Activated naive CD8-positive, alpha-beta T cell treated with anti-CD3 and anti-CD28 coated beads, Interleukin-2, amount 50 U/mL, for 16 hours (primary cell): ENCODE results near the gene NOC3L.
"Not testable (repeated sequence)": the region's sequence is repeated elsewhere in the genome, so short reads cannot be mapped to it uniquely, and the experiment has no call there.

Source experiments
- DNase-seq: peaks from one replicate; pipeline ENCODE4 v3.0.0-alpha.2; 2020; ENCODE audit warnings: low read depth, low spot score

The NOC3L gene, protein sequence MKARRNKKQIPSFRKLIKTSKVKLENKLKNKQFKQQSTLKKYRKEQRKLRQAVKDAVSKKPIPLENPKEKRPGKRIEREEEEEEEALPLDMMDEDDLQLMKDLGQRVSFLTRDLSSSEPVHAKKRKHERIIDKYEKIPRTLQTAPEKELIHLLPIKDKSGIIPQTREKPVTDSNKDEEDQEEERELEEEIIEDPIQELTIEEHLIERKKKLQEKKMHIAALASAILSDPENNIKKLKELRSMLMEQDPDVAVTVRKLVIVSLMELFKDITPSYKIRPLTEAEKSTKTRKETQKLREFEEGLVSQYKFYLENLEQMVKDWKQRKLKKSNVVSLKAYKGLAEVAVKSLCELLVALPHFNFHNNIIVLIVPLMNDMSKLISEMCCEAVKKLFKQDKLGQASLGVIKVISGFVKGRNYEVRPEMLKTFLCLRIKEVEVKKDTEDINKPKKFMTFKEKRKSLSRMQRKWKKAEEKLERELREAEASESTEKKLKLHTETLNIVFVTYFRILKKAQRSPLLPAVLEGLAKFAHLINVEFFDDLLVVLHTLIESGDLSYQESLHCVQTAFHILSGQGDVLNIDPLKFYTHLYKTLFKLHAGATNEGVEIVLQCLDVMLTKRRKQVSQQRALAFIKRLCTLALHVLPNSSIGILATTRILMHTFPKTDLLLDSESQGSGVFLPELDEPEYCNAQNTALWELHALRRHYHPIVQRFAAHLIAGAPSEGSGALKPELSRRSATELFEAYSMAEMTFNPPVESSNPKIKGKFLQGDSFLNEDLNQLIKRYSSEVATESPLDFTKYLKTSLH

GRCh38 chr10:94362360-94363250 is at the start of gene NOC3L:
Gene NOC3L, minus strand, starts transcription at chr10:94362939. Its CDS starts 101 bp downstream, at chr10:94362838.
- peak; percentile 93 for DNase-seq

DNA sequence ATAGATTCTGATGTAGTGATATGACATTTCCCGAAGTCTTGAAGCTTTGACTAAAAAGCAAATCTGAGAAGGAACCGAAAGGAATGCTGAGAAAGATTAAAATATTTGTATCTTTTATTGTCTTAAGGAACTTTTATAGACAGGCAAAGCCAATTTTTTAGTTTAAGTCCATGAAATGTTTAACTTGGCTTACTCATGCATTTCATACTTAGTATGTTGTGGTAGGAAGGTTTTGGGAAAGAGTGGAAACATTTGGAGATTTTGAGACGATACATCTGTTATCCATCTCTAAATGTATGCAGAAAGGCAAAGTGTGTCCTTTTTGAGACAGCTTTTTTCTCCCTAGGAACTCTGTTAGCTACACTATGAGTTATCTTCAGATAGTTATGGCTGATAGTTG is 49.7 kb upstream of the NOC3L start:
- no peak for DNase-seq

DNA sequence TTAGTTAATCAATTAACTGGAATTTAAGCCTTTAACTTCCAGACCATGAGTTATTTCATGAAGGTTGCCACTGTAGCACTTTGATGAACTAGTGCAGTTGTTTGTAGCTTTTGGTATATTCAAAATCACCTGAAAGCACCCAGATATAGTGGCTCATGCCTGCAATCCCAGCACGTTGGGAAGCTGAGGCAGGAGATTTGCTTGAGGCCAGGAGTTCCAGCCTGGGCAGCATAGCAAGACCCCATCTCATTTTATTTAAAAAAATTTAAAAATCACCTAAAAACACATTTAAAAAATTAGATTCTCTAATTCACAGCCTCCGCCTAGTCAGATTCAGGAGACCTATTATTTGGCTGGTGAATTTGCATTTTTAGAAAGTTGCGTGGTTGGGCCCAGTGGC is 48.6 kb upstream of the NOC3L start:
- no peak for DNase-seq

GRCh38 chr10:94409021-94409657 is 46.4 kb upstream of the NOC3L start:
- DNase-seq, result no peak

- DNase-seq, result no peak
Measured at GRCh38 chr10:94407668-94408067, 44.9 kb upstream of the NOC3L start.

- no peak for DNase-seq
Measured at GRCh38 chr10:94405406-94405805, 42.7 kb upstream of the NOC3L start.

DNA sequence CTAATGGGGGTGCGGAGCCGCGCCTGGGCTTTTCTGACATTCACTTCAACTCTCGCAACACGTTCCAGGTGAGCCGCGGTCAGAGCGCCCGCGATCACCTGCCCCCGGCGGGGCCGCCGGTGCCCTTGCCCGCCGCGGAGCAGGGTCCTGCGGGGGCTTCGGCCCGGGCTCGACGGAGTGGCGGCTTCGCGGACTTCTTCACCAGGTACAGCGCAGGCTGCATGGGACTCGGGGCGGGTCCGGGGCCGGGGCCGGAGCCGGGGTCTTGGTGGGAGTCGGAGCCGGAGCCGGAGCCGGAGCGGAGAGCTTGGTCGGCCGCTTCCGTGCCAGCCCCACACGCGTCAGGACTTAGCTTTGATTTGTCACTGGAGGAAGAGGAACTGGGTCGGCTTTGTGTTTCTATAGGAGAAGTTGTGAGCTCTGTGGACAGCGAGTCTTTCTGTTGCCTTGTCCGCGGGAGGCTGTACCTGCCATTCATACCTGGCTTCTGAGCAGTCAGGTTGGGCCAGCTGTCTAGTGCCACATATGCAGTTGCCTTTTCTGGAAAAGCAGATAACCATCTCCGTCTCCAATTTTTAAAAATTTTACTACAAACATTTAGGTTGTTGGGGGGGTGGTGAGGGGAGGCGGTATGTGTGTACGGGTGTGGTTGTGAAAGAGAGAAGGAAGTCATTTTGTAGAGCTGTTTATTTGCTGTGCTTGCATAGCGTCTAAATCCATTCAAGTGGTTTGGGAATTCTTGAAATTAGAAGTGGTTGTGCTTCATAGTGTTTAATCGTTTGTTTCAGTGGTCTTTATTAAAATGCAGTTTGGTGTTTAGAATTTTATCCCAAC is 40.9 kb upstream of the NOC3L start:
- no peak for DNase-seq

DNA sequence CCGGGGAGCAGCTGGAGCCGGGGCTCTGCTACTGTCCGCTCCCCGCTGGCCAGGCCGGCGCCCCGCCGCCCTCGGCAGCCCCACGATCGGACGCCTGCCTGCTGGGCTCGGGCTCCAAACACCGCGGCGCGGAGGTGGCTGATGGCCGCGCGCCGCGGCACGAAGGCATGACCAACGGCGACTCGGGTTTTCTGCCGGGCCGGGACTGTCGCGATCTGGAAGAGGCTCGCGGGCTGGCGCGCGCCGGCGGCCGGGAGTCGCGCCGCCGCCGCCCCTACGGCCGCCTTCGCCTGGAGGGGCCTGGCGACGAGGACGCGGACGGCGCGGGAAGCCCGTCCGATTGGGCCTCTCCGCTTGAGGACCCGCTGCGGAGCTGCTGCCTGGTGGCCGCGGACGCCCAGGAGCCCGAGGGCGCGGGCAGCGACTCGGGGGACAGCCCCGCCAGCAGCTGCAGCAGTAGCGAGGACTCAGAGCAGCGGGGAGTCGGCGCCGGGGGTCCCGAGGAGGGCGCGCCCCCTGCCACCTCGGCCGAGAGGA is 40.2 kb upstream of the NOC3L start:
- DNase-seq, result no peak

DNA sequence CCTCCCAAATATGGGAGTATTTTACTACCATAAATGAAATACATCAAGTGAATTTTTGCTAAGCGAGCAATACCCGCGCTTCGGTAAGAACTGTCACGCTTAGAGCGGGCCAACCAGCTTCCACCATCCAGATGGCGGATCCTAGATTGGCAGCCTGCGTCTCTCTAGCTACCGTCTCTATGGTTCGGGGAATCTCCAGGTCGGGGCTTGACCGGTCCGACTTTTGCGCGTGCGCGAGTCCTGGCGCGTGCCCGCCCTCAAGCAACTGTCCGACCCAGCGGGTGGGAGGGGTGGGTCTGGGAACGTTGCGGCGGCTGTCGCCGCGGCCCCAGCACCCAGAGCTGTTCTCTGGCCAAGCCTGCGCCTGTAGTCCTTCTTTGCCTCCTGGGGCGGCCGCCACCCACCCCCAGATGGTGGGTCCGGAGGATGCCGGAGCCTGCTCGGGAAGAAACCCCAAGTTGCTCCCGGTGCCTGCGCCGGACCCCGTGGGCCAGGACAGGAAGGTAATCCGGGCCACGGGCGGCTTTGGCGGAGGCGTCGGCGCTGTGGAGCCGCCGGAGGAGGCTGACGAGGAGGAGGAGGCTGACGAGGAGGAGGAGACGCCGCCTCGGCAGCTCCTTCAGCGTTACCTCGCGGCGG is 39.6 kb upstream of the NOC3L start, which contains the start of gene TBC1D12:
Gene TBC1D12, plus strand, starts transcription at position 338 of the 639 bp plus-strand sequence. Its CDS starts 73 bp downstream, at position 411.
- DNase-seq, result no peak

- no peak for DNase-seq
Measured at GRCh38 chr10:94398762-94399161, 36.0 kb upstream of the NOC3L start.

DNA sequence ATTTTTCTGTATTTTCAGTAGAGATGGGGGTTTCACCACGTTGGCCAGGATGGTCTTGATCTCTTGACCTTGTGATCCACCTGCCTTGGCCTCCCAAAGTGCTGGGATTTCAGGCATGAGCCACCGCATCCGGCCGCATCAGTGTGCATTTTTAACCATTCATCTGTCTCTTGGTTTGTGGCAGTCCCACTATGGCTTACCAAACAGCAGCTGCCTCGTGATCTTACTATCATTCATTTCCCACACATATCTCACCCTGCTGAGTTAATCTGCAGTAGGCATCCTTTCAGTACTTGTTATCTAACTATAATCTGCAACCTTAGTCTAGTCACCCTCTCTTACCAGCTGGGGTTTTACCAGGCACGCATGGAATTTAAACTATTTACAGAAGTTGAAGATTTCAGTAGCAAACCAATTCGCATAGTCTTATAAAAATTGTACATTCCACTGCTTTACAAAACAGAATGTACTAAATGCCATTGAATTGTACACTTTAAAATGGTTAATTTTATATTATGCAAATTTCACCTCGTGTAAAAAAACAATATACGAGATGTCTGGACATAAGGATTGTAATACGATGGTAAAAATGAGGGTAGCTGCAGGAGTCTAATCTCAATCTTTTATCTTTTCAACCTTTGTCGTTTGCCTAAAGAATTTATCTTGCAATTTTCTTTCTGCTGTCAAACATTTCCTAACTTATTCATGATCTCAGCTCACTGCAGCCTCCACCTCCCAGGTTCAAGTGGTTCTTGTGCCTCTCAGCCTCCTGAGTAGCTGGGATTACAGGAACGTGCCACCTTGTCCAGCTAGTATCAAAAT is 35.0 kb upstream of the NOC3L start:
- DNase-seq, result no peak

DNA sequence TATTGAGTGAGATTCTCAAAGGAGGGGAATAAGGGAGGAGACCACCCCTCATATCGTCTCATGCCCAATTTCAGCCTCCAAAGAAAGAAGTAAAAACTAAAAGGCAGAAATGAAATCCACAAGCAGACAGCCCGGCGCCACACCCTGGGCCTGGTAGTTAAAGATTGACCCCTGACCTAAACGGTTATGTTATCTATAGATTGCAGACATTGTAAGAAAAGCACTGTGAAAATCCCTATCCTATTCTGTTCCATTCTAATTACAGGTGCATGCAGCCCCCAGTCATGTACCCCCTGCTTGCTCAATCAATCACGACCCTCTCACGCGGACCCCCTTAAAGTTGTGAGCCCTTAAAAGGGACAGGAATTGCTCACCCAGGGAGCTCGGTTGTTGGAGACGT is 29.4 kb upstream of the NOC3L start:
- not testable (repeated sequence) for DNase-seq

DNA sequence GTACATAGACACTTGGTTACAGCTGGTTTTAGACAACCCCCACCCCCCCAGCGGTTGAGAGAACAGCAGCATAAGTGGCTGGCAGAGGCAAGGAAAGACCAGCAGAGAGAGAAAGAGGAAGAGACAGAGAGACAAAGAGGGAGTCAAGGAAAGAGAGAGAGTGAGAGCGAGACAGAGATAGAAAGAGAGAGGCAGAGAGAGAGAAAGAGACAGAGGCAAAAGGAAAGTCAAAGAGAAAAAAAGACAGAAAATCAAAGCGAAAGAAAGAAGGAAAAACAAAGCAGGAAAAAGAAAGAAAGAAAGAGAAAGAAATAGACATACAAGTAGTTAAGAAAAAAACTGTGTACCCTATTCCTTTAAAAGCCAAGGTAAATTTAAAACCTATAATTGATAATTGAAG is 23.0 kb upstream of the NOC3L start:
- not testable (repeated sequence) for DNase-seq

DNA sequence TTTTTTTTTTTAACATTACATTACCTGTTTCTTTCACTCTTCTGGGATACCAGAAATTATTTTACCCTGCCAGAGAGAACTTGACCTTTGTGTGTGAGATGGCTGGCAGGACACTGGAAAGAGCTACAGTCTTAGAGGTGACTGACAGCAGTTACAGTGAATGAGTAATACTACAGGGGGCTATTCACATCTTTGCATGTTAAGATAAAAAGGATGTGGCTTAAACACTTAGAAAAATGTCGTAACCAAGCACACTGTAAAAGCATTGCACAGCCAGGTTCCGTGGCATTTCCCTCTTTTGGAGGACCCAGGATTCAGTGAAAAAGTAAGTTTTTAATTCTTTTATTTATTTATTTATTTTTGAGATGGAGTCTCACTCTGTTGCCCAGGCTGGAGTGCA is 20.8 kb upstream of the NOC3L start:
- DNase-seq, result no peak

DNA sequence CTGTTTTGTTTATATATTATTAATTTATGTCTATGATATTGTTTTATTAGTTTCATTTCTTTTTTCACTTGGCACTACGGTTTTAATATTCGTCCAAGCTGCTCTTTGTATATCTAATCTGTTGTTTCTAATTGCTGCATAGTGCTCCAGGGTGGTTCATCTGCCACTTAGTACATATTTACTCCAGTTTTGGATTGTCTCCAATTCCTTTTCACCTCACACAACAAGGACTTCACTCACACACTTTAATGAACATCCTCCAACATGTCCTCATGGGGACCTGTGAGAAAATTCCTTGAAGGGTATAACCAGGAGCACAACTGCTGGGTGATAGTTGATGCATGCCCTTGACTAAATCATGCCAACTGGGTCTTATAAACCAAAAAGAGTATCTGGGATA is 14.1 kb upstream of the NOC3L start:
- no peak for DNase-seq

DNA sequence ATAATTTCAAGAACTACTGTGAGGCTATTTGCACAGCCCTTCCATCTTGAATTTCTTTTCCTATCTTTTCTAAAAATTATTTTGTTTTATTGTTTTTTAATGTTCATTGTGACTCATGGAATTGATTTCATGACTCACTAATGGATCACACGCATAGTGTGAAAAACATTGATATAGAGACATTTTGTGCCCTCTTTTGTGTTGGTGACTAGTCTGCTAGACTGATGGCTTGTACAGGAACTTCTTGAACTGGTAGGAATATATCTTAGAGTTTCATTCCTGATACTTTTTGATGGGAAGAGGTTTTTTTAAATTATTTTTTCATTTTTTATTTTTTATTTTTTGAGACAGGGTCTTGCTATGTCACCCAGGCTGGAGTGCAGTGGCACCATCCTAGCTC is 12.6 kb upstream of the NOC3L start:
- DNase-seq, result no peak

- DNase-seq, result no peak
Measured at GRCh38 chr10:94370501-94370900, 7.8 kb upstream of the NOC3L start.

DNA sequence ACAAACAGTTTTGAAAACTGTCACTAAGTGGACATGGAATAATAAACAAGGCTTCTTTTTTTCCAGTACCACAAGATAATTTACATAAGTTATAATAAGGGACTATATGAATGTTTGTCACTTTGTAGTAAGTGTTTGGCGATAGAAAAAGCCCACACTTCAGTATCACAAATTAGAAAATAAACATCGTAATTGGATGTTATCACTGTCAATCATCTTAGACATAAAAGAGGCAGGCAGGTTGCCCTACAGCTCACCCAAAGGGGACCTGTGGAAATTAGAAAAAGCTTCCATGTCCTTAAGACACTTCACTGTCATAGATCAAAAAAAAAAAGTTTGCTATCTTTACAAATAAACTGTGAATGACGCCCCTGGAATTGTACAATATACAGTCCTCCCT is 3.6 kb upstream of the NOC3L start:
- DNase-seq, result no peak

- DNase-seq, result no peak
Measured at GRCh38 chr10:94364482-94364881, 1.7 kb upstream of the NOC3L start.
